ENCODE results near the gene KCNH5.
"Not testable (repeated sequence)": the region's sequence is repeated elsewhere in the genome, so short reads cannot be mapped to it uniquely, and the experiment has no call there.

Gene KCNH5

DNA sequence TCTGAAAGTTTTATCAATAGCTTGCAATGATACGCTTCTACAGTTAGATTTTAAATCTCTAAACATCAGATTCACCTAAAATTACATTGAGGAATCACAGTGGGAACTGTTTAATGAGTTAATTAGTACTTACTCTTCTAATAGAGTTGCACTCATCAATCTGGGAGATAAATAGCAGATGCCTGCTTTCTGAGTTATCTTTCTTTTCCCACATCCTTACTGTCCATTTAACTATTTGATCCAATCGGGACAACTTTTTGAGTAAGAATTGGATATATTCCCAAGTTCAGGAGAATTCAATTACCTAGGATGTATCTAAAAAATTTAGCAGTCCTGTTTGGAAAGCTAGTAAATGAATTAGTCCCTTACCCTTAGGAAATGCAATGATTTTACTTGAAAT lies 162.3 kb downstream of the KCNH5 start:
- no peak for ATAC-seq

DNA sequence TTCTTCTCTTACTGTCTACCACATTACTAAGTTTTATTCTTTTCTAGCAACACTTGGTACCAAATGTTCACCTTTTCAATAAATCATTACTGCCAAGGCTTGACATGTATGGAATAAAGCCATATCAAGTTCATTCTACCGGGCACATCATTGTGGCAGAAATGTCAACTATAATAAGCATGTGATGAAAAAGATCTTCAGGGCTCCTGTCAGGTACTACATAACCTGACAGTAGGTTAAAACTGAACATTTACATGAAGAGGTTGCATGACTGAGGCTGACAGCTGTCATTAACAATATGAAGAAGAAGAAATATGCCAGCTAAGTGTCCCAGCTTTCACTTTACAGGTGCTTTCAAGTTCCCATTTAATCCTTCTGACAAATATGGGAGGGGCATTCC lies 178.9 kb downstream of the KCNH5 start:
- ATAC-seq: no peak

DNA sequence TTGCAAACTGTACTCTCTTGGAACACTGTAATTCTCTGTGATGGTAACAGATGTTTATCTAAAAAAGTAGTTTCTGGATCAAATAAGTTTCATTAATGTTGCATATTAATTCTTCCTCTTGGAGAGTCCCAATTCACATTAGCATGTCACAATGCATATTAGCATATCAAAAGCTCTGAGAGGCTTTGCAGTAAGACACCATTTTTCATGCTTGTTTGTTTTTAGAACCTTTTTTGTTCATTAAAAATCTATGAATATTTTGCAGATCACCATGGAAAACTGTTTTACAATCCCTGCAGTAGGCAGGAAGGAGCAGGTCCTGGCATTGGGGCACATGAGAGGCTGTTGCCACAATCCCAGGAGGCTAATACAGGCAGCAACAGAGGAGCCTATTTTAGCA lies 180.7 kb downstream of the KCNH5 start:
- ATAC-seq: no peak

DNA sequence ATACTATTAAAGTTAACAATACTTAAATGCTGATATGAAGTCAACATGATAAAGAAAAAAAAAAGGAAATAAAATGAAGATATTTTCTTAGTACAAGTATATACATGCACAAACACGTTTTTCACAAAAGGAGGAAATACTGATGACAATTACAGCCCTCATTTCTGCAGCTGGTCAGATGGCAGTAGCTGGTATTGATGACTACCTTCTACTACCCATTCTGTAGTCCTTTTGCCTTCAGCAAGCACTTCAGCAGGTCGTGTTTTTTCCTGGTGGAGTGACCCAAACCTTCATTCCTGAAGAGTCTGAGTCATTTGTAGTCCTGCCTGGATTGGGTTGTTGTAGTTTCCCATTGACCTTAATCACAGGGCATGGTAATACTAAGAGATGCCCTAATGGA lies 187.2 kb downstream of the KCNH5 start:
- not testable (repeated sequence) for ATAC-seq

DNA sequence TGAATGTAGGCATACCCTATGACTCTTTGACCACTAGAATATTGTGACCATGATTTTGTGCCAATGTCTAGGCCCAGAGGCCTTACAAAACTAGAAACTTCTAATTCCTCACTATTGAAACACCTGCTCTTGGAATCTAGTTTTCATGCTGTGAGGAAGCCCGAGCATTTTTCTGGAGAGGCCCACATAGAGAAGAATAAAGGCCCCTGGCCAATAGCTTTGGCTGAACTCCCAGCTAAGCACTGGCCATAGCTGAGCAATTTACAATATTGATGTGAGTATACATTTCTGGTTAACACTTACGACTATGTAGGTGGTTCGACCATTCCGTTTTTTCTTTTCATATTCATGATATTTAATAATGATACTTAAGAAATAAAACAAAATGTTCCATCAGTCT lies 190.3 kb downstream of the KCNH5 start:
- ATAC-seq: no peak

DNA sequence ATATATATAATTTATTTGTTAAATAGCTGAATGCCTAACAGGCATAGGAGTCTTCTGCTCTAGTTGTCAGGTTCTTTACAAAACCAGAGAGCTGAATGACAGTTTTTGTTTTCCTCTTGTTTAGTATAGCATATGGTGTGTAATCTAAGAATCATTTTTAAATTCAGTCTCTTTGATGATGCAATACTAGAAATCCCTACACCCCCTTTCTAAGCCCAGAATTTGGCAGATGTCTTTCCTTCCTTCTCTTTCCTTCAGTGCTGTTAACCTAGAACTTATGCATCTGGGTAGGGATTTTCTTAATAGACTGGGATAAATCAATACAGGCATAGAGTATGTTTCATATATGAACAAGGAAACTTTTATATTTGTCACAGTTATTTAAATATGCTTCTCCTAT lies 198.1 kb downstream of the KCNH5 start:
- ATAC-seq: no peak

DNA sequence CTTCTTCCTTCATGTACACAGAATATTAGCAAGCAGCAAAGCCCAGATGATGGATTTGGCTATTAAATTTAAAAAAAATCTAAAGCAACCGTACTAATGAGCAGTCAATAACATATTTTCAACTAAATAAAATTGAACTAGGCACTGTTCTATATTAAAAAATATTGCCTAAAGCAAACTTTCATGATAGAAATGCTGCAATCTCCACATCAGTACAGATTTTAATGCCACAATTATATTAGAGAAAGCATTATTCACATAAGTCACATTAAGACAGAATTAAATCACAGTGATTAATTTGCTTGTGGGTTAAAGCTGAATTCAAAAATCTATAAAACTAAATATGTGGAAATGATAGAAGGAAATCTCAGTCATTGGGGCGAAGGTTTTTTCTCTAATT lies 200.7 kb downstream of the KCNH5 start:
- ATAC-seq: no peak

DNA sequence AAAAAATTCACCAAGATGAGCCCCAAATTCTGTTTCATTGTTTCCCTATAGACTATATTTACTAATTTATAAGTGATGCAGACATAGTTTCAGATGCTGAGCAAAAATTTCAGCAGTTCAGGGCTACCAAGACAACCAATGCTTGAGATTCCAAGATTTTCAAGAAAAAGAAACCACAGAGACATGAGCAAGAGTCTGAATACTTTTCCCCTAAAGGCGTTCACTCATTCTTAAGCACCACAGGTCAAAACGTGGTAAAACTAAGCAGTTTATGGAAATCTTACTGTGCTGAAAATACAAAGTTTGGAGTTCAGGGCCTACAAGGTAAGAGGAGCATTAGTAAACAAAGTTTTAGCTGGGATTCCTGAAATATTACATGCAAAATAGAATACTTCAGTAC lies 221.2 kb downstream of the KCNH5 start:
- no peak for ATAC-seq

DNA sequence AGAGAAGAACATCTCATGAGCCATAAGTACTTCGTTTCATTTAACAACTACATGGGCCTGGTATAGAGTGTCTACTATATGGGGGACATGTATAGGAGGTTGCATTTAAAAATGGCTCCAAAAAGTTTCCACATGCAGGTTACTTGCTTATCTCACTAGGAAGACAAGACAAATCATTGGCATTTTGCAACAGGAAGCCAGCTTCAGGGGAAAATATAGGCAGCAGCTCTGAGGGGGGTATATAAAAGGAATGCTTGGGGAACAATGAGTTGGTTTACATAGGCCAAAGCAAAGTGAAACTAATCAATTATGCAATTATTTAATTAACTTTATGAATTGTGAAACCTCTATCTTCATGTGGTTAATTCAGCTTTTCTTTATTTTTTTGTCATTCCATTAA lies 225.3 kb downstream of the KCNH5 start:
- ATAC-seq: no peak

DNA sequence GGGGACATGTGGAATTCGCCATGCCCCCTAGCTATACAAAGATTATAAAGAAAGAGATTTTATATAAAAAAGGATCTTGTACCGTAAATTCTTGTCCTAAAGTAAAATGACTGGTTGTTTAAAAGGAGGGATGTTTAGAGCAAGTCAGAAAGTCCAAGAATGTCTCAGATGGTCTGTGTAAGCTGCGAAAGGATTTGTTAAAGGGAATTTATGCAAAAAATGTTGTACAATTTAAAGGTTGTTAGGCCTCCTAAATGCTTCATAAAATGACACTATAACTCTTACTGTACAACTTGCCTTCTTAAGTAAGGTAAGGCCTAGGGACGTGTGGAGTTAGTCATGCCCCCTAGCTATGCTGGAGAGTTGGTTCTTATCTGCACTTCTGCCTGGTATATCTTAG lies 237.6 kb downstream of the KCNH5 start:
- no peak for ATAC-seq

DNA sequence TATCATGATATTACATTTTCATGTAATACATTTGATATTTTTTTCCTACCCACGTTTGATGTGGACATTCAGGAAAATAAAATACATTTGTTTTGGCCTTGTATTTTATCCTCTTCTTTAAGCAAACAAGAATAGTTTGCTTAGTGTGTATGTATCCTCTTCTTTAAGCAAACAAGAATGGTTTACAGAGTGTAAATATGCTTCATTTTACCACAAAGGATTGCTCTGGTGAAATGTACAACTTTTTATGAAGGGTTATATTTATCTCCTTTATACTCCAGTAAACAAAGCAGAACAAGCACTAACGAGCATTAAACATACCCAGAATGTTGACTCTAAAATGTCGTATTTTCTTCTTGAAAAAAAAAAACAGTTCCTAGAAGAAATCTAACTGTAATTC lies 244.7 kb downstream of the KCNH5 start:
- no peak for ATAC-seq

DNA sequence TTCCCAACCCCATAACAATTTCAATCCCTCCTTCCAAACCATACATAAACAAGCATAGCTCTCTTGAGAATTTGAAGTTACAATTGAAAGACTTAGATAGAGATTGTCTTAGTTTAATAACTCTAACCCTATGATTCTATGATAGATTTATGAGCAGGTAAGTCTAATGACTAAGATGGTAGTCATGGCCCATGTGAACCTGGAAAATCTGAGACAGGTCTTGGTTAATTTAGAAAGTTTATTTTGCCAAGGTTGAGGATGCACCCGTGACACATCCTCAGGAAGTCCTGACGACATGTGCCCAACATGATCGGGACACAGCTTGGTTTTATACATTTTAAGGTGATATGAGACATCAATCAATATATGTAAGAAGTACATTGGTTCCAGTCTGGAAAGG lies 248.8 kb downstream of the KCNH5 start:
- ATAC-seq: no peak

DNA sequence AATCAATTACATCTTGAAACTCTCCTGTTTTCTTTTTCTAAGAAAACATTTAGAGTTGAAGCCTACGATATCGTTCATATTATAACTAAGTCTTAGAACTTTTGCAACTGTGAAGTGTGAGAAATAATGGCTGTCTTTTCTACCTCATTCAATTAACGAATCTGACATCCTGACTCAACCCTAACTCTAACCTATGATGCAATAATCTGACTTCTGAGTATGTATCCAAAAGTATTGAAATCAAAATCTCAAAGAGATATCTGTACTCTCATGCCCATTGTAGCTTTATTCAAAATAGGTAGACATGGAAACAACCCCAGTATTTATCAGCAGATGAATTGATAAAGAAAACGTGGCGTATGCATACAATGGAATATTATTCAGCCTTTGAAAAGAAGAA lies 252.7 kb downstream of the KCNH5 start:
- ATAC-seq: no peak

DNA sequence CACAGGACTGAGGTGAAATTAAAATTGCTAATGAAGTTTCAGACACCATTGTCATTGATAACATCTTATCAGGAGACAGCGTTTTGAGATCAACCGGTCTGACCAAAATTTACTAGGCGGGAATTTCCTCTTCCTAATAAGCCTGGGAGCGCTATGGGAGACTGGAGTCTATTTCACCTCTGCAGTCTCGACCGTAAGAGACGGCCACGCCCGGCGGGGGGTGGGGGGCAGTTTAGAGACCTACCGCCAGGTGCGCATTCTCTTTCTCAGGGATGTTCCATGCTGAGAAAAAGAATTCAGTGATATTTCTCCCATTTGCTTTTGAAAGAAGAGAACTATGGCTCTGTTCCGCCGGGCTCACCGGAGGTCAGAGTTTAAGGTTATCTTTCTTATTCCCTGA lies 263.9 kb downstream of the KCNH5 start:
- ATAC-seq: not testable (repeated sequence)

DNA sequence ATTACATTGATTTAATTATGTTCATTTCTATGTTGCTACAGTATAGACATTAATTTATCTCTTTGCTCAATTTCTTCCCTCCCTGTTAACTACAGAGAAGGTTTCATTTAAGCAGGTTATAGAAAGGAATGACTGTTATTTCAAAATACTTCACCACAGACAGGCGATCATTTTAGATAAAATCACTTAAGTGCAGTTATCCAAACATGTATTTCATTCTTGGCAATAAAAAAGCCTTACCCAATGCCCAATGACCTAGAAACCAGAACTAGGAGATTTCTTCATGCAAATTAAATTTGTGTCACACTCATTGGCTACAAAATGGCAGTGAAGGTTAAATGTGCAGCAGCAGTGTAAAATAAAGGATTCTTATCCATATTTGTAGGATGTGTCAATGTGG lies 266.4 kb downstream of the KCNH5 start:
- ATAC-seq: no peak

DNA sequence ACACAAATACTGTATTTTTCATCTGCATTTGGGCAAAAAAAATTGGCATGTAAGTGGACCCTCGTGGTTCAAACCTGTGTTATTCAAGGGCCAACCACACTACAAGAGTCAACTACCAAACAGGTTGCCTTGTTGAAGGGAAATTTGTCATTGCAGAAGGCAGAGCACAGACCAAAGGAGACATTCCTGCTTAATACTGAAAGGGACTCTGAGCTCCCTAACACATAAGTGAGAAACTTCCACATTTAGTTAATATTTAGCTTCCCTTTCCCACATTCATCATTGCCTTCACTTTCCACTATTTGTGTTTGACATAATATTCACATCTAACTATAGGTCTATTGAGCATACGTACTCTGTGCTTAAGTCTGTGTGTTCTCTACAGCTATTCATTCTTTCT lies 266.9 kb downstream of the KCNH5 start:
- ATAC-seq: no peak

DNA sequence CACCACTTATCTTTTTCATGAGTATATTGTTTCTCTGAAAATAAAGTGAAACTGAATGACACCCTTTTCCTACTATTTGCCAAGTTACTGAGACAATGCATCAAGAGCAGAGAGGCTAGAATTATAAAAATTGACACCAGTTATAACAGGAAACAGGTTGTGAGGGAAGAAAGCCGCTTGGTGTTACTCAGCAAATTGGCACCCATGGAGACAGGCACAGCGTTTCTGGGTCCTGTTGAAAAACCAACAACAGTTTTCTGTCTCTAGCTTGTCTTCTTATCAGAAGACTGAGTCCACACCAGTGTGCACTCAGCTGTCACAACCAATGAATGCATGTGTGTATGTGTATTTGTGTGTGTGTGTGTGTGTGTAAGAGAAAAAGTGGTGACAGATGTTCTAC lies 267.7 kb downstream of the KCNH5 start:
- ATAC-seq: no peak

DNA sequence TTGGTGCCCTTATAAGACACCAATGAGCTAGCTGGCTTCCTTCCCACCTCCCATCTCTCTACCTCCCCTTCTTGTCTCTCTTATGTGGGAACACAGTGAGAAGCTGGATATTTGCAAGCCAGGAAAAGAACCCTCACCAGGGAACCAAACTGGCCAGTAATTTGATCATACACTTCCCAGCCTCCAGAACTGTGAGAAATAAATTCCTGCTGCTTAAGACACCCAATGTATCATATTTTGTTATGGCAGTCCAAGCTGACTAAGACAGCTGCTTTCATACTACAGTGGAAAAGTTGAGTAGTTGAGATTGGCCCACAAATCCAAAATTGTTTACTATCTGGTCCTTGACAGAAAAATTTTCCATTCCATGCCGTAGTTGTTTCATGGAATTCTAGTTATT lies 269.0 kb downstream of the KCNH5 start:
- ATAC-seq: no peak

DNA sequence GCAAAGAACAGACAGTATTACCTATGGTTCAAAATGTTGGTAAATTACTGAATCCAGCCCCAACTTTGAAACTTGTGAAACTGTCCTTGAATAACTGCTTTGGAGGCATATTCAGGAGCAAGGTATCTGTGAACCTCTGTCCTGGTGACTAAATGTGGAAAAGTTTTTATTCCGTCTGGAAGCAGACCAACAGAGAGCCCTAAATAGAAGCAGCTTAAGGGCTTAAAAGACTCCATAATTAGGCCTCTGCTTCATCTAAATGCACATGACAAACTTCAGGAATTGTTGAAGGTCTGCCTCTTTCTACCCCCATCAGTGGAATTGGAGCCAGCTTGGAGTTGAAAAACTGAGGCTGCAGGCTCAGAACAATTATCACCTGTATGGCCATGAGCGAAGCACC lies 276.5 kb downstream of the KCNH5 start:
- no peak for ATAC-seq

DNA sequence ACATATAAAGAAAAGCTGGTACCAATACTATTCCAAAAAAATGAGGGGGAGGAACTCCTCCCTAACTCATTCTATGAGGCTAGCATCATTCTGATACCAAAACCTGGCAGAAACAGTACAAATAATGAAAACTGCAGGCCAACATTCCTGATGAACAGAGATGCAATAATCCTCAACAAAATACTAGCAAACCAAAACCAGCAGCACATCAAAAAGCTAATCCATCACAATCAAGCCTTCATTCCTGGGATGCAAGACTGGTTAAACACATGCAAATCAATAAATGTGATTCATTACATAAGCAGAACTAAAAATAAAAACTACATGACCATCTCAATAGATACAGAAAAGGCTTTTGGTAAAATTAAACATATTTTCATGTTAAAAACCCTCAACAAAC lies 281.3 kb downstream of the KCNH5 start:
- ATAC-seq: no peak

DNA sequence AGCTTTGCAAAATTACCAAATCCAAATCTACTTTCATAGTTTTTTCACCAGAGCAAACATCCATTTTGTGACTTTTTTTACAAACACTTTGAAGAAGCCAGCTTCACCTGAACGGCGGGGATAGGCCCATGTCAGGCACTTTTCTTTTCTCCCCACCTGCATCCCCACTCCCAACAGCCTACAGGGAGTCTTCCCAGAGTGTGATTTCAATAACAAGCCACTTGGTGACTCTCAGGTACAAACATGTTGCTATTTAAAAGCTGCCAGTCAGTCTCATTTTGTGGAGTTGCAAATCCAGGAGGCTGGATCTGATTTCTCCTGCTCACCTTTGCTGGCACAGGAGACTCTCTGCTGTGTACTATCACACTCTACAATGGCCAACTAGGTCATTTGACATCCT lies 285.5 kb downstream of the KCNH5 start:
- ATAC-seq: no peak

DNA sequence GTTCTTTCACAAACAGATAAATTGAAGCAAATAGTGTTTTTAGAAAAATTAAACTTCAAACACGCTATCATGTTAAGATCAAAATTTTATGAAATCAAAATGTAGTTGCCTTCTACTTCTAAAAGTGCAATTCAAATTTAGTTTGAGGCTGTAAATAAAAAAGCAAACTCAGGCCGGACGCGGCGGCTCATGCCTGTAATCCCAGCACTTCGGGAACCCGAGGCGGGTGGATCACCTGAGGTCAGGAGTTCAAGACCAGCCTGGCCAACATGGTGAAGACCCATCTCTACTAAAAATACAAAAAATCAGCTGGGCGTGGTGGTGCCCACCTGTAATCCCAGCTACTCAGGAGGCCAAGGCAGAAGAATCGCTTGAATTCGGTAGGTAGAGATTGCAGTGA lies 298.4 kb downstream of the KCNH5 start:
- not testable (repeated sequence) for ATAC-seq

DNA sequence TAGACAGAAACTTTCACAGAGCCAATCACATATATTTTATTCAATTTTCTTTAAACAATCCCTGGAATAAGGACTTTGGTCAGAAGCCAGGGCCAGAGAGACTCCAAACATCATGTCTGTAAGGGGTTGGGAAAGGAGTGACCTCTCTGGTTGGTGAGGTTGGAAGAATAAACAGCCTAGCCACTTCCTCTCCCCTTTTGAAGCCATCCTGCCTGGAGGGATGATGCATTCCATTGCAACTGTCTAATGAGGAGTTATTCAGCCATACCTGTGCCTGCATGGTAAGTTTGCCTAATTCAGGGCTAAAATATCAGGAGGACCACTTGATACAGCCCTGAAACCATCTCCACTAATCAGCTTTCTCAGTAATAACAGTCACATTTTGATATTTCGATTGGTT lies 299.8 kb downstream of the KCNH5 start:
- ATAC-seq: no peak

DNA sequence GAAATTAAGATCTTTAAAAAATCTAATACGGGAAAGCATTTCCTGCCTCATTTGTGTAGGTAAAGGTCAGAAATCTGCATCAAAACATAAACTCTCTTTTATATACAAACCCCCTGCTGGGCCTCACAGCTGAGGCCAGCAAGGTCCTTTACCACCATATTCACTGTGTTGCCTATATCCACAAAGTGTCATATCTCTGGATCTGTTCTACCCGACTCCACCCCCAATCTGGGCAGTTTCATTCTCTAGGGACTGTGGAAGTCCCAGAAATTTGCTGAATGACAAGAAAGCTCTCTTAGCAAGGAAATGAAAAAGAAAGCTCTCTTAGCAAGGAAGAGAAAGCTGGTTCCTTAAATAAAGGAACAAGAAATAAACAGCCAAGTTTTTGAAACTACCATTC lies 301.7 kb downstream of the KCNH5 start:
- ATAC-seq: no peak

DNA sequence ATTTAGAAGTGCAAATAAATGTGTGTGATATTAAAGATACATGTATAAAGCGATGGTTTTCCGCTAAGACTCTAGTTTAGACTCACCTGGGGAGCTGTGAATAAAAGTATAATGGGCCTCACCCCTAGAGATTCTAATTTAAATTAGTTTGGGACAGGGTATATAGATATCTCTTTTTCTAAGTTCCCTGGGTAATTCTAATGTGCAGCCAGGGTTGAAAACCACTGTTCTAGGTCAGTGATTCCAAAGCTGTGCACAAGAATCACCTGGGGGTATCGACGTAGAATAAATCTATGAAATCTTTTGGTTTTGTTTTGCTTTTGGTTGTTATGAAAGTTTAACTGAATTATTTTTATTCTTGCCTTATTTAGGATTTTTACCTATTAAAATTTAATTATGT lies 302.1 kb downstream of the KCNH5 start:
- no peak for ATAC-seq

DNA sequence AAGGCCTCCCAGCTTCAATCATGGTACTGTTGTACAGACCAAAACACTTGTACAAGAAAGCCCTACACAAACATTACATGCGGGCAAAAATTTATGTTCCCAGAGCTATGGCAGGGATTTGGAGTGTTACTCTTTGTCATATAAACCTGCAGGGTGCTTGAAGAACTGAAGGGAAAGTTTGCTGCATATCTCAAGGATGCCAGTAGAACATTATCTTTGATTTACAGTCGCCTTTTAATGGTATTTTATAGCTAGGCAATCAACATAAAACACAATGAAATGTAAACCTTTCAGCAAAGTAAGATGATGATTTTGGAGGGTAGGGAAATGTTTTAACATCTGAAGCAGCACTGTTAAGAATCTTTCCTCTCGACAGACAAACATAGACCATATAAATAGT lies 305.6 kb downstream of the KCNH5 start:
- ATAC-seq: no peak
